Measurements from ENCODE around the gene ZC3H13. TPM values are rescaled to one million over a fixed set of nuclear protein-coding genes. Genes with fewer than 3 reads are reported as not detected.

The ZC3H13 gene
- total RNA-seq, 1 donor from 2014 or later, result 39.6 TPM

DNA sequence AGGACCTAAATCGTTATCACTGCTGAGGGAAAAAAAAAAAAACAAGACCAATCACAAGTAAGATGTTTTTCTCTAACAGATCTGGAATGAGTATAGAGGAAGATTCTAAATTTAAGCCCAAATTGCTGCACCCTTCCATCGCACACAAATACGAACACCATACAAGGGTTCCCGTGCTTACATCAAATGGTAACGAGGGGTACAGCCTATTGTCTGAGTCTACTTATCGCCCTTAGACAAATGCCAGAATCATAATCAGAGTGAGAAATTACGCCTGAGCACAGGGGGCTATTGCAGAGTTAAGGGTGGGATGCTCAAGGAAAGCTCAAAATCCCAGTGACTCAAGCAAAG, 603 bp downstream of the ZC3H13 start:
- no peaks in the 10 kb centered on the region for H3K36me3 Mint-ChIP-seq (ENCODE audit: low read depth)
- TF ChIP-seq, protein P1, sequence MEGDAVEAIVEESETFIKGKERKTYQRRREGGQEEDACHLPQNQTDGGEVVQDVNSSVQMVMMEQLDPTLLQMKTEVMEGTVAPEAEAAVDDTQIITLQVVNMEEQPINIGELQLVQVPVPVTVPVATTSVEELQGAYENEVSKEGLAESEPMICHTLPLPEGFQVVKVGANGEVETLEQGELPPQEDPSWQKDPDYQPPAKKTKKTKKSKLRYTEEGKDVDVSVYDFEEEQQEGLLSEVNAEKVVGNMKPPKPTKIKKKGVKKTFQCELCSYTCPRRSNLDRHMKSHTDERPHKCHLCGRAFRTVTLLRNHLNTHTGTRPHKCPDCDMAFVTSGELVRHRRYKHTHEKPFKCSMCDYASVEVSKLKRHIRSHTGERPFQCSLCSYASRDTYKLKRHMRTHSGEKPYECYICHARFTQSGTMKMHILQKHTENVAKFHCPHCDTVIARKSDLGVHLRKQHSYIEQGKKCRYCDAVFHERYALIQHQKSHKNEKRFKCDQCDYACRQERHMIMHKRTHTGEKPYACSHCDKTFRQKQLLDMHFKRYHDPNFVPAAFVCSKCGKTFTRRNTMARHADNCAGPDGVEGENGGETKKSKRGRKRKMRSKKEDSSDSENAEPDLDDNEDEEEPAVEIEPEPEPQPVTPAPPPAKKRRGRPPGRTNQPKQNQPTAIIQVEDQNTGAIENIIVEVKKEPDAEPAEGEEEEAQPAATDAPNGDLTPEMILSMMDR (IDR thresholded peaks at IDR 0.05), result no peak
- H3K4me3 Mint-ChIP-seq (ENCODE audit: unreplicated experiment), result peak overlapping the region; percentile 97
- peak overlapping the region; percentile 99 for H3K27ac Mint-ChIP-seq (ENCODE audit: unreplicated experiment)
- no peaks in the 10 kb centered on the region for H3K27me3 Mint-ChIP-seq (ENCODE audit: low read depth)
- no peak for DNase-seq (ENCODE audit: low spot score)
- peaks cover 39% of the 10 kb centered on the region for H3K4me1 Mint-ChIP-seq (ENCODE audit: low read depth)
- H3K9me3 Mint-ChIP-seq (ENCODE audit: low read depth), result no peaks in the 10 kb centered on the region

DNA sequence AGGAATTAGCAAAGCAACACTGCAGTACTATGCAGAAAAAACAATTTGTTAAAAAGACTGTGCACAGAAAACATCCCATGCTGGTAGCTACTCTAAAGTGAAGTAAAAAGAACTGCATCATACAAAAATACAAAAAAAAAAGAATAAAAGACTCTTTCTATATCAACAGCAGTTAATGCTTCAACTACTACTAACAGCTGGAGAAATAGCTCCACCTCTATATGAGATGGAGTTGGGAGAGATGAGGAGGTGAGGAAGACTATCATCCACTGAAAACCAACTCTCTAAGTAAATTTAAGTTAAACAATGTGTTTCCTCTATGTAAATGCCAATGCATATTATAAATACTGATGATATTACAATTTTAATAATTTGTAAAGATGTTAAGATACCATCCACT, 1.8 kb downstream of the ZC3H13 start:
- Mint-ChIP-seq H3K4me1 (ENCODE audit: low read depth) (peaks cover 44% of the 10 kb centered on the region), H3K27ac (ENCODE audit: unreplicated experiment) (no peak overlapping the region), H3K27me3 (ENCODE audit: low read depth) (no peaks in the 10 kb centered on the region), H3K4me3 (ENCODE audit: unreplicated experiment) (no peak overlapping the region), H3K36me3 (ENCODE audit: low read depth) (no peaks in the 10 kb centered on the region), H3K9me3 (ENCODE audit: low read depth) (no peaks in the 10 kb centered on the region)
- TF ChIP-seq, protein P1 (IDR thresholded peaks at IDR 0.05), result no peak
- DNase-seq (ENCODE audit: low spot score), result no peak

DNA sequence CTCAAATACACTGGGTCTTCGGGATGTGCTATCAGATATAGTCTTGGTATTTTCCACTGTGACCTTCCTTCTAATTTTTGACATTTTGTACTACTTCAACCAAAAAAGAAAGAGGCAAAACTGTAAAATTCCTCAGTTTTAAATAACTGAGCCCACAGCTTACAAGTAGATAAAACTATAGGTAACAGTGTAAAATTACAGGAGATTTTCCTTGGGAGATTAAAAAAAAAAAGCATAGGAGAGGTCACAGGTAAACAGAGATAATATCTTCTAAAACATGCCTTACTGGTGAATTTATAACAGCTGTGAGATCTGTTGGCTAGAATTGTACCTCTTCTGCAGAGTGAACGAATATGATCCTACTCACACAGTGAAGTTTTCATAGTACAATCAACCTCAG, 7.1 kb downstream of the ZC3H13 start:
- H3K36me3 Mint-ChIP-seq (ENCODE audit: low read depth), result no peaks in the 10 kb centered on the region
- no peak overlapping the region for H3K27ac Mint-ChIP-seq (ENCODE audit: unreplicated experiment)
- no peak overlapping the region for H3K4me3 Mint-ChIP-seq (ENCODE audit: unreplicated experiment)

DNA sequence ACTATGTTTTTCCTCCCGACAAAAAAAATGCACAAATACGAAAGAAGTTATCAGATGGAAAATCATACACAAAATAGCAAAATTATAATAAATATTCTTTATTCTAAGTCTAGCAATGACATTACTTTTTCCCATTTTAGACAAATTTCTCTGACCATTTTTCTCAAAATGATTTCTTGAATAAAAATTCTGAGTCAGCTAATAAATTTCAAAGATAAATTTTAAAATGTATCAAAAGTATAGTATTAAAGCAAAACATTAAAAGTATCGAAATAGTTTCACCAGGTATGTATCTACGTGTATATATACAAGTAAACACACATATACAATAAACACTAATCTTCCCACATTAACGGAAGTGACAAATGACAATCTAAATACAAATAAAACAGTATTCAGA, 8.9 kb downstream of the ZC3H13 start:
- TF ChIP-seq, protein P1 (IDR thresholded peaks at IDR 0.05), result no peak
- H3K36me3 Mint-ChIP-seq (ENCODE audit: low read depth), result no peaks in the 10 kb centered on the region
- no peak overlapping the region for H3K27ac Mint-ChIP-seq (ENCODE audit: unreplicated experiment)
- H3K27me3 Mint-ChIP-seq (ENCODE audit: low read depth), result no peaks in the 10 kb centered on the region
- H3K9me3 Mint-ChIP-seq (ENCODE audit: low read depth), result no peaks in the 10 kb centered on the region
- DNase-seq (ENCODE audit: low spot score), result no peak
- no peak overlapping the region for H3K4me3 Mint-ChIP-seq (ENCODE audit: unreplicated experiment)
- peaks cover 49% of the 10 kb centered on the region for H3K4me1 Mint-ChIP-seq (ENCODE audit: low read depth)

More for the DNA sequence above, 7.1 kb downstream of the ZC3H13 start:
- TF ChIP-seq, protein P1 (IDR thresholded peaks at IDR 0.05), result no peak
- no peaks in the 10 kb centered on the region for H3K9me3 Mint-ChIP-seq (ENCODE audit: low read depth)
- H3K4me1 Mint-ChIP-seq (ENCODE audit: low read depth), result peaks cover 47% of the 10 kb centered on the region
- H3K27me3 Mint-ChIP-seq (ENCODE audit: low read depth), result no peaks in the 10 kb centered on the region
- DNase-seq (ENCODE audit: low spot score), result no peak

DNA sequence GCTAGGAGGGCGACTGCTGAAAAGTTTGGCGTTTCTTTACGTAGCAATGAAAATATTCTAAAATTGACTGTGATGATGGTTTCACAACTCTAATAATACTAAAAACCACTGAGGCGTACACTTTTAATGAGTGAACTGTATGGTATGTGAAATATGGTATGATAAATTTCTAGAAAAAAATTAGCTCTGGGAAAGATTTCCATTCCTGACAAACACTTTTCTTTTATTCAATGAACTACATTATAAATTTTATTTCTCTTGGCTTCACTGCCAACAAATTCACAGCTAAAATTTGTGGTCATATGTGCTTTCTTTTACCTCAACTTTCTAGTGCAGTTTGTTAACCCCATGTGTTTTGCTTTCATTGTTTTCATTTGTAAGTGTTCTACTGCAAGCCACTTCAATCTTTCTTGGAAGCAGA, 11.1 kb downstream of the ZC3H13 start:
- Mint-ChIP-seq H3K27me3 (ENCODE audit: low read depth) (no peaks in the 10 kb centered on the region), H3K27ac (ENCODE audit: unreplicated experiment) (peak overlapping the region; percentile 76), H3K9me3 (ENCODE audit: low read depth) (no peaks in the 10 kb centered on the region), H3K4me1 (ENCODE audit: low read depth) (peaks cover 42% of the 10 kb centered on the region), H3K4me3 (ENCODE audit: unreplicated experiment) (no peak overlapping the region), H3K36me3 (ENCODE audit: low read depth) (peaks cover 3% of the 10 kb centered on the region)
- no peak for DNase-seq (ENCODE audit: low spot score)
- TF ChIP-seq, protein P1 (IDR thresholded peaks at IDR 0.05), result no peak
